Osteoblast (primary cell): Measurements from ENCODE around the gene CCND1. TPM values are rescaled to one million over a fixed set of nuclear protein-coding genes. Genes with fewer than 3 reads are reported as not detected.

Experiments
- DNase-seq: peaks from one replicate; pipeline ENCODE4 v3.0.0; 2011; ENCODE audit warnings: low spot score, mixed read lengths; ENCODE audit not compliant: insufficient read length; ENCODE audit errors: missing footprints
- H2AFZ ChIP-seq: 2 replicates; pipeline ENCODE4 v1.6.0; 2011; ENCODE audit warnings: mild to moderate bottlenecking, low read length
- H3K27ac ChIP-seq: 2 replicates; pipeline ENCODE4 v1.5.1; 2011; ENCODE audit warnings: mild to moderate bottlenecking, low read depth, low read length, moderate library complexity
- H3K27me3 ChIP-seq: 2 replicates; pipeline ENCODE4 v1.6.0; 2012; ENCODE audit warnings: mild to moderate bottlenecking, control low read depth, inconsistent platforms, low read length, moderate library complexity; ENCODE audit not compliant: insufficient read depth
- H3K36me3 ChIP-seq: 2 replicates; pipeline ENCODE4 v1.5.1; 2011; ENCODE audit warnings: mild to moderate bottlenecking, low read length, control low read depth, moderate library complexity; ENCODE audit not compliant: insufficient read depth
- H3K4me1 ChIP-seq: 2 replicates; pipeline ENCODE4 v1.5.1; 2011; ENCODE audit warnings: mild to moderate bottlenecking, low read length, control low read depth, moderate library complexity; ENCODE audit not compliant: insufficient read depth
- H3K4me2 ChIP-seq: 2 replicates; pipeline ENCODE4 v1.6.0; 2011; ENCODE audit warnings: mild to moderate bottlenecking, low read length; ENCODE audit not compliant: insufficient read depth
- H3K4me3 ChIP-seq: fragments of 200-600 bp; sonication (generic); 3 replicates; pipeline ENCODE4 v1.5.1; 2012; ENCODE audit warnings: mild to moderate bottlenecking, low read length, inconsistent platforms; ENCODE audit not compliant: insufficient read depth
- H3K79me2 ChIP-seq: 2 replicates; pipeline ENCODE4 v1.6.0; 2012; ENCODE audit warnings: mild to moderate bottlenecking, low read length, control low read depth, inconsistent platforms; ENCODE audit not compliant: insufficient read depth
- H3K9me3 ChIP-seq: 2 replicates; pipeline ENCODE4 v1.5.1; 2011; ENCODE audit warnings: low read depth, low read length, control low read depth
- H4K20me1 ChIP-seq: 2 replicates; pipeline ENCODE4 v1.6.0; 2012; ENCODE audit warnings: mild to moderate bottlenecking, low read length, control low read depth; ENCODE audit not compliant: insufficient read depth
- CTCF ChIP-seq: IDR thresholded peaks from 2 replicates; pipeline ENCODE4 v1.5.1; 2011; ENCODE audit warnings: mild to moderate bottlenecking, low read depth, low read length, moderate library complexity; ENCODE audit errors: extremely low read depth
- total RNA-seq: library from RNA; depleted of rRNA; stranded (reverse); fragments of >200 nt; gene quantifications from 2 replicates; pipeline ENCODE4 v1.2.3, GENCODE V29; 2012

CCND1 gene
- total RNA-seq, 1 donor = 187 TPM

- H3K9me3 ChIP-seq = no peaks in the 10 kb centered on the region
- H3K4me2 ChIP-seq = no peak overlapping the region
- H3K4me3 ChIP-seq = no peak overlapping the region
- H3K79me2 ChIP-seq = peaks cover 56% of the 10 kb centered on the region
- peaks cover 94% of the 10 kb centered on the region for H3K36me3 ChIP-seq
- no peak for TF ChIP-seq CTCF
- peak; percentile 86 for DNase-seq
- no peak overlapping the region for H2AFZ ChIP-seq
- H3K27ac ChIP-seq = no peak overlapping the region
- H3K27me3 ChIP-seq = no peaks in the 10 kb centered on the region
- peaks cover 76% of the 10 kb centered on the region for H4K20me1 ChIP-seq
- H3K4me1 ChIP-seq = peaks cover 12% of the 10 kb centered on the region
Observed at GRCh38 chr11:69650081-69650831, 9.3 kb downstream of the CCND1 start.

DNA sequence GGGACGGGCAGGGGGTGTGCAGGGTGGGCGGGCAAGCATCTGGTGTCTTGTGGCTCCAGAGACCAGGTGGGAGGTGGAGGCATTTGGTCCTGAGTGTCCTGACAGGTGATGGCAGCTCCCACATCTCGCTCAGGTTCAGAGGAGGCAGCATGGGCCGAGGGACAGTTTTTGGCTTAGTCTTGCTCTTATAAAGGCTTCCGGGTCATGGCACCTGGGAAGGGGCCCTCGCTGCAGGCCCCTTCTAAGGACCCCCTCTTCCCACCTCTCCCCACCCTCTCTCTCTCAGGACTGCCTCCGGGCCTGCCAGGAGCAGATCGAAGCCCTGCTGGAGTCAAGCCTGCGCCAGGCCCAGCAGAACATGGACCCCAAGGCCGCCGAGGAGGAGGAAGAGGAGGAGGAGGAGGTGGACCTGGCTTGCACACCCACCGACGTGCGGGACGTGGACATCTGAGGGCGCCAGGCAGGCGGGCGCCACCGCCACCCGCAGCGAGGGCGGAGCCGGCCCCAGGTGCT lies 9.9 kb downstream of the CCND1 start:
- H3K27me3 ChIP-seq = no peaks in the 10 kb centered on the region

GRCh38 chr11:69651834-69652620 lies 11.1 kb downstream of the CCND1 start:
- Histone ChIP-seq H4K20me1 (peaks cover 64% of the 10 kb centered on the region), H3K27ac (no peak overlapping the region), H3K36me3 (peaks cover 76% of the 10 kb centered on the region), H3K79me2 (peaks cover 38% of the 10 kb centered on the region), H3K4me3 (no peak overlapping the region), H3K27me3 (no peaks in the 10 kb centered on the region), H2AFZ (no peak overlapping the region), H3K4me1 (no peaks in the 10 kb centered on the region), H3K9me3 (no peaks in the 10 kb centered on the region), H3K4me2 (no peak overlapping the region)
- DNase-seq = peak; percentile 59
- no peak for TF ChIP-seq CTCF

More for the DNA sequence above, 9.9 kb downstream of the CCND1 start:
- TF ChIP-seq CTCF = no peak
- Histone ChIP-seq H2AFZ (no peak overlapping the region), H3K36me3 (peaks cover 88% of the 10 kb centered on the region), H3K27ac (no peak overlapping the region), H3K4me1 (peaks cover 6% of the 10 kb centered on the region), H3K9me3 (no peaks in the 10 kb centered on the region), H3K4me2 (no peak overlapping the region), H3K79me2 (peaks cover 50% of the 10 kb centered on the region), H3K4me3 (no peak overlapping the region), H4K20me1 (peaks cover 75% of the 10 kb centered on the region)
- peak; percentile 62 for DNase-seq

- H3K9me3 ChIP-seq = no peaks in the 10 kb centered on the region
- peaks cover 29% of the 10 kb centered on the region for H3K79me2 ChIP-seq
- peaks cover 67% of the 10 kb centered on the region for H3K36me3 ChIP-seq
- no peak for TF ChIP-seq CTCF
- peak; percentile 79 for DNase-seq
- no peak overlapping the region for H3K4me2 ChIP-seq
- no peaks in the 10 kb centered on the region for H3K4me1 ChIP-seq
- H2AFZ ChIP-seq = no peak overlapping the region
- peaks cover 55% of the 10 kb centered on the region for H4K20me1 ChIP-seq
- H3K27me3 ChIP-seq = no peaks in the 10 kb centered on the region
- H3K27ac ChIP-seq = no peak overlapping the region
- H3K4me3 ChIP-seq = no peak overlapping the region
Observed at GRCh38 chr11:69652999-69653398, 12.0 kb downstream of the CCND1 start.
